GM12875 (cell line): ENCODE measurements around the gene UBAP2L.

ENCODE experiments used
- H3K4me3 ChIP-seq: one replicate; pipeline ENCODE4 v1.5.1; 2011; ENCODE audit warnings: low read depth, low read length, control low read depth
- CTCF ChIP-seq: IDR thresholded peaks from 2 replicates; pipeline ENCODE4 v1.5.1; 2011; ENCODE audit warnings: low read depth, mild to moderate bottlenecking, control low read depth, inconsistent platforms, low read length, moderate library complexity, borderline replicate concordance; ENCODE audit not compliant: insufficient read depth

Gene UBAP2L

DNA sequence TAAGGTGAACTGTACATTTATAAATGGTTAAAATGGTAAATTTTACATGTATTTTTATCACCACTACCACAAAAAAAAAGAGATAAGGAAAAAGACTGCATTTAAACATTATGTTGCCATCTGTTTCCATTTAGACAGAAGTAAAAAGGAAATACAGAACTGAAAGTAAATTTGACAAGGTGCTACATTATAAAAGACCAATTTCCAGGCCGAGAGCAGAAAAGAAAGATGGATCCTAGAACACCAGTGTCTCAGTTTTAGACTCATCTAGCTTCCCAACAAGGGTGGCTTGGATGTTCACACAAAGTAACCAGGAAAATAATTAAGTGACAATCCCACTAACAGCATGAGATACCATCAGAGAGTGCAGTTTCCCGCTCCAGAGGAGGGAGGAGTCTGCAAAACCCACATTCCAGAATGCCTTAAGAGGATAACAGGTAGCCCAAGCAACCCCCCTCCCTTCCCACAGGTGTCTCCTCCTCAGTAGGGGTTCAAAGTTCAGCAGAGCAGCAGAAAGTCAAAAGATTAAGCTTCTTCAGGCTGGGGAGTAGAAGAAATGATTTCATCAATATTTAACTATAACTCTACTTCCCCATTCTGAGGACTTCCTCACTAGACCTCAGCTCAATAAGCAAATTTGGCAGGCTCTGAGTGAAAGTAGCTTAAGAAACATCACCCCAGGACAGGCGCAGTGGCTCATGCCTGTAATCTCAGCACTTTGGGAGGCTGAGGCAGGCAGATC is 40.6 kb upstream of the UBAP2L start:
- no peak for TF ChIP-seq CTCF
- no peak overlapping the region for H3K4me3 ChIP-seq

- H3K4me3 ChIP-seq, result peak overlapping the region; percentile 96
- TF ChIP-seq CTCF, result no peak
Observed at GRCh38 chr1:154181944-154182343, 38.8 kb upstream of the UBAP2L start.

GRCh38 chr1:154182344-154183045 is 38.3 kb upstream of the UBAP2L start:
- H3K4me3 ChIP-seq, result peak overlapping the region; percentile 96
- TF ChIP-seq CTCF, result no peak

DNA sequence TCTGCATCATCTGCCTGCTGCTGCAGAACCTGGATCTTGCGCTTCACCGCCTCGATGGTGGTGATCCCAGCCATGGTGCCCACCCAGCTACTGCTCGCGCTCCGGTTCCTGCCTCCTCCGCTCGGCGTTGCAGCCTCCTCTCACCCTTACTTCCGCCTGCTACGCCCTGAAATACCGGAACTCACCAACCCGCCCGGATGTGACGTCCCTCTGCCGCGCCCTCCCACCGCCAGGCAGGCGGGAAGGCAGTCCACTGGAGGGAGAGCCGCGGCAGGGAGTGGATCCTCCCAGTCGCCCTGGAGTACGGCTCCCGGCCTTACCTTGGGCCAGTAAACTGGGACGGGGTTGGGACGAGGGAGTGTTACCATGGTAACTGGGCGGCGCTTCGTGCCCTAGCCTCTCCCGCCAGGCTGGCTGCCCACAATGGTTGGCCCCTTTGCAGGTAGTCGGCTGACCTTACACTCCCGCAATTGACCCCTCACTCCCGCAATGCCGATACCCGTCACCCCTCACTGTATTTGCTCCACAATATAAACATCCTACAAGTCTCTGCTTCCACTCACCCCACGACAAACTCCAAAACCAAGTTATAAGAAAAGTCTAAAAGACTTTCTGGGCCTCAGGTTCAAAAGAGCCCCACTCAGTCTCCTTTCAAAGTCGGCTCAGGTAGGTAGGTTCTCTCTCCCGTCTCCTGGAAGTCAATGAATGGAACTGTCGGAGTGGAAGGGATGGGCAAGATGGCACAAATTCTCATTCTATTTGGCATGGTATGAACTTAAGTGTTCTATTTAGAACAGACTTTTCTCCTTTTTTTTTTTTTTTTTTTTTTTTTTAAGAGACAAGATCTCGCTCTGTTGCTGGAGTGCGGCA is 37.5 kb upstream of the UBAP2L start:
- TF ChIP-seq CTCF, result no peak
- peak overlapping the region; percentile 96 for H3K4me3 ChIP-seq

- TF ChIP-seq CTCF, result peak; percentile 64; the same call in 1 of the 2 replicates
- H3K4me3 ChIP-seq, result no peak overlapping the region
Observed at GRCh38 chr1:154186177-154186576, 34.6 kb upstream of the UBAP2L start.

- no peak for TF ChIP-seq CTCF
- no peak overlapping the region for H3K4me3 ChIP-seq
Observed at GRCh38 chr1:154186852-154187501, 33.8 kb upstream of the UBAP2L start.
